Measurements from ENCODE around the gene SH3GL3.

GRCh38 chr15:83565553-83566159, 118.5 kb downstream of the SH3GL3 start:
- TF ChIP-seq CTCF (conservative IDR thresholded peaks at IDR 0.05; ENCODE audit: low read depth, low read length): peak; percentile 64
- no peak for TF ChIP-seq POLR2A (IDR thresholded peaks at IDR 0.05; ENCODE audit: low read depth, low read length)
- TF ChIP-seq RCOR1 (IDR thresholded peaks at IDR 0.05; ENCODE audit: insufficient replicate concordance, low read length): no peak
- TF ChIP-seq SMC3 (IDR thresholded peaks at IDR 0.05; ENCODE audit: low read depth, low read length): peak; percentile 43
- TF ChIP-seq CHD1 (IDR thresholded peaks at IDR 0.05; ENCODE audit: low read depth, low read length): no peak
